GM12874 (cell line): ENCODE measurements around the gene SSH2.

Experiments
- TF ChIP-seq, protein P1 (sequence below): IDR thresholded peaks from 2 replicates; pipeline ENCODE4 v1.5.1; 2011; ENCODE audit warnings: low read depth, mild to moderate bottlenecking, control low read depth, low read length, moderate library complexity; ENCODE audit not compliant: insufficient read depth

Gene SSH2

DNA sequence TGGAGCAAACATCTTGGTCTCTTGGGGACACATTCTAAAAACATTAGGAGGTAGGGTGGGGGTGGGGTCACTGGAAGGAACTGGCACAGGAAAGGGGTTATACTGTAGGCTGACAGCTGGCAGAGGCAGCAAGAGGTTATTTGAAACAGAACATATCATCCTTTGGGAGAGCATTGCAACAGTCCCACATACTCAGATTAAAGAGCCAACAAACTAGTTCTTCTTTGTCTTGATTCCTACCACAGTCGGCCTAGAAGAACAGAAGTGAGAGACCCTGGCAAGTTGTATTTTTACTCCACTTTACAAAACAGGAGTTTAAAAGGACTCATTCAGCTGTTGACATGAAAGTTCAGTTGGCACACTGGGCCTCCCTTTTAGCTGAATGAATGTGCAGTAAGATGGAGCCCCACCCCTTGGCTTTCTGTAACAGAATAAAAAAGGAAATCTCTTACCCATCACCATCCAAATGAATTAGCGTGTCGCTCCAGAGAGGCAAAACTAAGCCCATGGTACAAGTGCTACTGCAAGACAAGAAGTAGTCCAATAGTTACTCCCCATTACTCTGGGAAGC, 252.7 kb downstream of the SSH2 start:
- TF ChIP-seq, protein P1, sequence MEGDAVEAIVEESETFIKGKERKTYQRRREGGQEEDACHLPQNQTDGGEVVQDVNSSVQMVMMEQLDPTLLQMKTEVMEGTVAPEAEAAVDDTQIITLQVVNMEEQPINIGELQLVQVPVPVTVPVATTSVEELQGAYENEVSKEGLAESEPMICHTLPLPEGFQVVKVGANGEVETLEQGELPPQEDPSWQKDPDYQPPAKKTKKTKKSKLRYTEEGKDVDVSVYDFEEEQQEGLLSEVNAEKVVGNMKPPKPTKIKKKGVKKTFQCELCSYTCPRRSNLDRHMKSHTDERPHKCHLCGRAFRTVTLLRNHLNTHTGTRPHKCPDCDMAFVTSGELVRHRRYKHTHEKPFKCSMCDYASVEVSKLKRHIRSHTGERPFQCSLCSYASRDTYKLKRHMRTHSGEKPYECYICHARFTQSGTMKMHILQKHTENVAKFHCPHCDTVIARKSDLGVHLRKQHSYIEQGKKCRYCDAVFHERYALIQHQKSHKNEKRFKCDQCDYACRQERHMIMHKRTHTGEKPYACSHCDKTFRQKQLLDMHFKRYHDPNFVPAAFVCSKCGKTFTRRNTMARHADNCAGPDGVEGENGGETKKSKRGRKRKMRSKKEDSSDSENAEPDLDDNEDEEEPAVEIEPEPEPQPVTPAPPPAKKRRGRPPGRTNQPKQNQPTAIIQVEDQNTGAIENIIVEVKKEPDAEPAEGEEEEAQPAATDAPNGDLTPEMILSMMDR: no peak

DNA sequence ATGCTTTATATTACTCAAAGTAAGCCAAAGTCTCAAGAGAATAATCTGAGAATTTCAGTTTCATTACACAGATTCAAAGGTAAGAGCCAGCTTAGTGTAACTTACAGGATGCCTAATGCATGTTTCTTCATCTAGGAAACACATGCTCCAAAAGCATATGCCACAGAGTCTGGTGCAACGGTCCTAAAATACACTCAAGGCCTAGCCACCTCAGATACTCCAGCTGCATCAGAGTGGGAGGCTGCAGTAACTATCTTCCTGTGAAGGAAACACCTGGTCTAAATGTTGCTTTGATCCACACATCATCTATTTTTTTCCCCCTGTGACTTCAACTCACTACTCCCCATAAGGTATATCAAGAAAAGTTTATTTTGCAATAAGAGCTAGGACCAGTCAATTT, 255.7 kb downstream of the SSH2 start:
- TF ChIP-seq, protein P1: no peak

DNA sequence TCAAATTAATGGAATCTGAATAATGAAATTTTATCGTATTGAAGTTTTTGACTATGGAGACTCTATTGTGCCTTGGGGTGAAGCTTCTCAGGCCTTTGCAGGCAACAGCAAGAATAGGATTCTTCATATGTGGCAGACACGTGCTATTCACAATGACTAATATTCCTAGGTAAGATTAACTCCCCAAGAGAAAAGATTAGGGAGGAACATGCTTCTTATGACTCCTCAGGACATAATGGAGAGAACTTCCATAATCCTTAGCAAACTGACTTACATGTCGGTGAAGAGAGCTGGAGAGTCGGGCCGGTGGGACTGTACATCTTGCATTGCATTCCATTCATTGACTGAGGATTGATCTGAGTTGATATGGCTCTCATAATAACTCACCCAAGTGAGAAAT, 258.4 kb downstream of the SSH2 start:
- TF ChIP-seq, protein P1: no peak

DNA sequence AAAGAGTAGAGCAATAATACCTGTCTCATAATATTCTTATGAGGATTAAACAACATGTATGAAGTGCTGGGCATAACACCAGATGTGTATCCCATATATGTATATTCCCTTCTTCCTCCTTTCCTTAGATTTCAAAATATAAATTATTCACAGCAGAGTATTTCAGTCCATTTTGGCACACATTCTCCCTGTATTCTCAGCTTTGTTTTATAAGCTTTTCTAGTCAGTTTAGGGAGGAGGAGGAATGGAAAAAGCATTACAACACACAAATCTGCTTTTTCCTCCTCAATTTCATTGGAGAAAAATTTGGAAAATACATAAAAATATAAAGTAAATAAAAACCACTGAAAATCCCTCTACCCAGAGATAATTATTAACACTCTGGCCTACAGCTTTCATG, 260.8 kb downstream of the SSH2 start:
- TF ChIP-seq, protein P1: no peak

DNA sequence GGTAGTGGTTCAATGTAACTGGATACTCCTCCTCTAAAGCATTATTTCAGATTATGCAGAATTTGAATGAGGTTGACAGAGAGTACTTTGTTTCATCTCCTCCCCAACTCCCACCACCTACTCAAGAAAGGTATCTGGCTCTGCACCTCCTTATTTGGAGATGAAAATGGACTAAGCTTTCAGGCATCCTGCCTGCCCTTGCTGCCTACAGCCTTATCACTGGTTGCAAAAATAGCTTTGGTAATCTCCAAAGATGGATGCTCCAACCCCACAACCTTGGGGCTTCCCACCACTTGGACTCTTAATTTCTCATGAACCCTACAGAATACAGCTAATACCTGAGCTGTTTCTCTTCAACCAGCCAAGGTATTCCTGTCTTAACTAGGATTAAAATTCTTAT, 262.1 kb downstream of the SSH2 start:
- TF ChIP-seq, protein P1: no peak

DNA sequence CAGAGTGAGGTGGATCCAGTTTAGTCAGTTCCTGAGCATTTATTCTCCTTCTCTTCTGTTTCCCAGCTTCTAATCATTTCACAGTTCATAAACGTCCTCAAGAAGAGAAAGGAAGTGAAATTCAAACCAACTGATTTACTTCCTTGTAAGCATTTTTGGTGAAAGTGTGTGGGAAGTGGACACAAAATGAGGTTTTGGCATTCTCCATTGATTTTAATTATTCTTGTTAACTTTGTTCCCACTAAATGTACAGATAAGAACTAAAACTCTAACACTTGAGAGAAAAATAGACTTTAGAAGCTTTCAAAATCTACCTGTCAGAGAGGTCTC, 264.6 kb downstream of the SSH2 start:
- TF ChIP-seq, protein P1: no peak

DNA sequence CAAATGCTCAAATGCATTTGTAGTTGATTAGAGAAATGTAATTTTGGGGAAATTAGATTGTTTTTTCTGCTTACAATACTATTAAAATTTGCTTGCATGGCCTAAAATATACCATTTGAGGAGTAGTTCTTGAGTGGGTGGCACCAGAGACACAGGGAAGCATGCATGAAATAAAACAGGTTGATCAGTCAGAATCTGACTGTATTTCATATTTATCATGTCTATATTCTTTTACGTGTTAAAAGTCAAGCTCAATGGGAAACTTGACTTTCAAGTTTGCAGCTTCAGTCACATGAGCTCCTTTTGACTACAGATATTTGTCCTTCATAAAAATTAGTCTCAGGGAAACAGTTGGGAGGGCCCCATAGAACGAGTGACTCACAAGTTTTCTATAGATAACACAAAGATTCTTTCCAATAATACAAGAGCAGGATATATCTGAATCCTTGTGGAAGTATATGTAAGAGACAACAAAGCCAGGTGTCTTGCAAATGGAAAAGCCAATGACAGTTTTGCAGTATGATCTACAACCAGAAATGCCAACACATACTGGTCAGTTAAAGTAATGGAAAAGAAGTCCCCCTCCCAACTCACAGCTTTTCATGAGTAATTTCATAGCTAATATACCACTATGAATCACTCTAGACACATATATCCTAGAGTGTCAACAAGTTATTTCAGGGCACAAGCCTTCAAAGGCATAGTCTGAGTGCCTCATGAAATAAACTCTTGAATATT, 265.1 kb downstream of the SSH2 start:
- TF ChIP-seq, protein P1: no peak
